Frontal cortex (tissue), 4 donors: ENCODE measurements around the gene PTGFR. TPM values are rescaled to one million over a fixed set of nuclear protein-coding genes. Genes with fewer than 3 reads are reported as not detected.

ENCODE experiments used
- DNase-seq, 2 donors: peaks; one replicate each; pipeline ENCODE4 v3.0.0; 2012; ENCODE audit warnings: low spot score in 2 of 2
- FAIRE-seq: peaks from 2 replicates; lab custom pipeline; 2012; peaks lifted over from hg19 to GRCh38; lab: Jason Lieb, UNC
- total RNA-seq: library from RNA; depleted of rRNA; stranded (reverse); fragments of >200 nt; gene quantifications from one replicate; pipeline ENCODE4 v1.2.3, GENCODE V29; 2014
- donor health status: control.
- donor health status: control.
- donor health status: control.

PTGFR gene
- total RNA-seq, 1 donor from 2014 or later = 7.7 TPM

- FAIRE-seq (no peak), DNase-seq (no peak)
Measured at GRCh38 chr1:78516716-78517115, 25.9 kb downstream of the PTGFR start.

GRCh38 chr1:78519446-78519845 is 28.7 kb downstream of the PTGFR start:
- DNase-seq (no peak), FAIRE-seq (no peak)

GRCh38 chr1:78520216-78520615 is 29.4 kb downstream of the PTGFR start:
- FAIRE-seq = no peak
- no peak for DNase-seq

- FAIRE-seq (no peak), DNase-seq (no peak)
Measured at GRCh38 chr1:78520843-78521242, 30.1 kb downstream of the PTGFR start.

- DNase-seq (no peak), FAIRE-seq (no peak)
Measured at GRCh38 chr1:78522136-78522535, 31.4 kb downstream of the PTGFR start.

- no peak for FAIRE-seq
Measured at GRCh38 chr1:78526496-78526895, 35.7 kb downstream of the PTGFR start.

GRCh38 chr1:78527706-78528105 is 36.9 kb downstream of the PTGFR start:
- DNase-seq = no peak
- FAIRE-seq = no peak

More at GRCh38 chr1:78526496-78526895, 35.7 kb downstream of the PTGFR start:
- DNase-seq = no peak

GRCh38 chr1:78533527-78533926 is 42.8 kb downstream of the PTGFR start:
- DNase-seq (no peak), FAIRE-seq (no peak)

GRCh38 chr1:78535286-78535685 is 44.5 kb downstream of the PTGFR start:
- DNase-seq = no peak
- FAIRE-seq = no peak

GRCh38 chr1:78536427-78536826 is 45.7 kb downstream of the PTGFR start:
- FAIRE-seq (no peak), DNase-seq (no peak)

GRCh38 chr1:78540048-78540447 is 49.3 kb downstream of the PTGFR start:
- FAIRE-seq (no peak), DNase-seq (no peak)

- DNase-seq (no peak), FAIRE-seq (no peak)
Measured at GRCh38 chr1:78541479-78541878, 50.7 kb downstream of the PTGFR start.

- DNase-seq = no peak
- no peak for FAIRE-seq
Measured at GRCh38 chr1:78543941-78544643, 53.3 kb downstream of the PTGFR start.

- no peak for FAIRE-seq
Measured at GRCh38 chr1:78547081-78547480, 56.3 kb downstream of the PTGFR start.

GRCh38 chr1:78549331-78549730 is 58.6 kb downstream of the PTGFR start:
- DNase-seq (no peak), FAIRE-seq (no peak)

More at GRCh38 chr1:78547081-78547480, 56.3 kb downstream of the PTGFR start:
- DNase-seq = no peak

- no peak for DNase-seq
- no peak for FAIRE-seq
Measured at GRCh38 chr1:78549891-78550290, 59.1 kb downstream of the PTGFR start.

- FAIRE-seq (no peak), DNase-seq (no peak)
Measured at GRCh38 chr1:78553859-78554258, 63.1 kb downstream of the PTGFR start.

- FAIRE-seq (no peak), DNase-seq (no peak)
Measured at GRCh38 chr1:78554840-78555239, 64.1 kb downstream of the PTGFR start.

- FAIRE-seq (no peak), DNase-seq (no peak)
Measured at GRCh38 chr1:78559680-78560079, 68.9 kb downstream of the PTGFR start.

- no peak for FAIRE-seq
- no peak for DNase-seq
Measured at GRCh38 chr1:78560811-78561210, 70.0 kb downstream of the PTGFR start.

- no peak for FAIRE-seq
- no peak for DNase-seq
Measured at GRCh38 chr1:78561856-78562255, 71.1 kb downstream of the PTGFR start.

- DNase-seq (no peak), FAIRE-seq (no peak)
Measured at GRCh38 chr1:78565393-78565792, 74.6 kb downstream of the PTGFR start.
